Ovary (tissue), 9 donors: ENCODE data around the gene DNAH17. TPM values are rescaled to one million over a fixed set of nuclear protein-coding genes. Genes with fewer than 3 reads are reported as not detected.

Source experiments
- DNase-seq, 5 donors: peaks; one replicate each; pipeline ENCODE4 v3.0.0-alpha.2; 2019 to 2020
- H3K27ac ChIP-seq, 2 donors: fragments of 200-600 bp; one replicate each; pipeline versions ENCODE4 v1.5.1 to v1.8.0; 2019 to 2022
- H3K27me3 ChIP-seq: fragments of 200-600 bp; one replicate; pipeline ENCODE4 v1.8.0; 2022
- H3K36me3 ChIP-seq: fragments of 200-600 bp; sonication (generic); one replicate; pipeline ENCODE4 v1.5.1; 2019
- H3K4me1 ChIP-seq: one replicate; pipeline ENCODE4 v1.8.1; 2013; ENCODE audit warnings: mild to moderate bottlenecking, moderate library complexity; ENCODE audit not compliant: insufficient read depth
- H3K4me3 ChIP-seq: fragments of 200-600 bp; sonication (generic); one replicate; pipeline ENCODE4 v1.5.1; 2017
- H3K9me3 ChIP-seq, 2 donors: fragments of 200-600 bp in 1 of 2; sonication (generic) in 1 of 2; one replicate each; pipeline versions ENCODE4 v1.5.1 to v1.8.1; 2013 to 2019; ENCODE audit warnings: mild to moderate bottlenecking in 1 of 2, moderate library complexity in 1 of 2
- CTCF ChIP-seq, 3 donors: fragments of 450-650 bp in 2 of 3; fragments of 200-600 bp in 1 of 3; IDR thresholded peaks; one replicate each; pipeline versions ENCODE4 v1.5.1 to v1.8.0; 2016 to 2022; ENCODE audit warnings: antibody characterized with exemption in 3 of 3, mild to moderate bottlenecking in 1 of 3
- EP300 ChIP-seq: sonication (generic); formaldehyde crosslinking; IDR thresholded peaks from one replicate; pipeline ENCODE4 v1.6.1; 2017; ENCODE audit warnings: antibody characterized with exemption
- POLR2A ChIP-seq: fragments of 450-650 bp; IDR thresholded peaks from one replicate; pipeline ENCODE4 v1.6.1; 2017; ENCODE audit warnings: antibody characterized with exemption, mild to moderate bottlenecking, moderate library complexity
- WGBS, 3 donors: extraction: QIAGEN DNeasy Blood & Tissue Kit in 1 of 3; methylation state at CpG; one replicate each; pipeline versions ENCODE4 v1.1.5 to v1.1.7; 2013 to 2017; 5-methylcytosine and 5-hydroxymethylcytosine counted together
- intact Hi-C, 4 donors: fragments of 100-400 bp; cut with DNase I; formaldehyde crosslinking; loops; one replicate each; pipeline versions ENCODE4 v1.11.0 to v1.15.1; 2022 to 2023
- polyA plus RNA-seq, 2 donors: library from polyadenylated mRNA; stranded (reverse); fragments of 200-250 nt in 1 of 2; fragments of 350-450 nt in 1 of 2; fragmentation: Illumina TruSeq in 1 of 2; extraction: RNeasy Lipid Tissue Mini Kit (QIAGEN cat#74804) in 1 of 2; gene quantifications; one replicate each; pipeline ENCODE4 v1.2.3, GENCODE V29; 2013 to 2014
- total RNA-seq, 7 donors: library from RNA; depleted of rRNA in 2 of 7; stranded (reverse); fragments of >200 nt in 2 of 7; fragmentation: NEBNext Ultra II Directional in 3 of 7; extraction: Animal tissue kit (Norgen Biotek cat#: 25700) in 3 of 7; gene quantifications; one replicate each; pipeline versions ENCODE4 v1.1.0 to v1.2.4, GENCODE V29; 2016 to 2023
- donor health status: DM: no; HTN: no; CAD: no; lungs with moderate emphysema.
- donor health status: DM: no; HTN: no; CAD: no.
- donor health status: Bipolar disorder and iron deficiency.
- donor health status: DM: yes; HTN: yes; CAD: no.
- donor health status: DM: no; HTN: no; CAD: no.
- donor health status: DM: yes; HTN: yes; CAD: no.

DNAH17 gene
- total and polyA plus RNA-seq, 9 donors = 0.07 to 0.25 (median 0.12) TPM; not detected in 6

GRCh38 chr17:78419970-78420815, 157.0 kb downstream of the DNAH17 start:
- WGBS, 3 donors = 67 to 71% (median 68%) methylated on average over 22 of the region's 22 CpGs
- no peak for TF ChIP-seq EP300
- TF ChIP-seq CTCF (IDR thresholded peaks at IDR 0.05) = no peak
- TF ChIP-seq POLR2A = no peak
- no peak for DNase-seq
- Histone ChIP-seq H3K9me3 (no peaks in the 10 kb centered on the region), H3K4me1 (no peaks in the 10 kb centered on the region), H3K36me3 (no peaks in the 10 kb centered on the region), H3K4me3 (no peak overlapping the region), H3K27me3 (no peaks in the 10 kb centered on the region), H3K27ac (no peak overlapping the region)
- intact Hi-C loops = loop anchor here (5.0 to 10.0 kb wide), 7 partner anchors 38 to 305 kb away; partner anchors contain the start of gene SOCS3 (in 2 of the 4)

- Histone ChIP-seq H3K36me3 (no peaks in the 10 kb centered on the region), H3K9me3 (no peaks in the 10 kb centered on the region), H3K4me1 (no peaks in the 10 kb centered on the region), H3K27ac (no peak overlapping the region), H3K27me3 (no peaks in the 10 kb centered on the region), H3K4me3 (no peak overlapping the region)
- intact Hi-C loops = loop anchor here in 1 of 4 donors (5.0 kb wide), 1 partner anchor 36 kb away; no protein-coding TSS in a partner anchor
- TF ChIP-seq CTCF (IDR thresholded peaks at IDR 0.05) = no peak
- no peak for TF ChIP-seq EP300
- no peak for TF ChIP-seq POLR2A
- no peak for DNase-seq
- WGBS, 3 donors = 73 to 76% (median 75%) methylated on average over 12 of the region's 12 CpGs
Measured at GRCh38 chr17:78418326-78419026, 158.7 kb downstream of the DNAH17 start.

GRCh38 chr17:78417531-78417909, 159.7 kb downstream of the DNAH17 start:
- no peak overlapping the region for H3K27ac ChIP-seq
- H3K36me3 ChIP-seq = no peaks in the 10 kb centered on the region
- TF ChIP-seq EP300 (no peak), CTCF (IDR thresholded peaks at IDR 0.05) (no peak), POLR2A (no peak)
- WGBS, 3 donors = 91 to 93% (median 92%) methylated on average over 13 of the region's 13 CpGs
- no peaks in the 10 kb centered on the region for H3K9me3 ChIP-seq
- intact Hi-C loops = loop anchor here in 1 of 4 donors (5.0 kb wide), 1 partner anchor 35 kb away; no protein-coding TSS in a partner anchor
- DNase-seq = no peak
- no peaks in the 10 kb centered on the region for H3K4me1 ChIP-seq
- H3K27me3 ChIP-seq = no peaks in the 10 kb centered on the region
- H3K4me3 ChIP-seq = no peak overlapping the region

- Histone ChIP-seq H3K27me3 (no peaks in the 10 kb centered on the region), H3K9me3 (no peaks in the 10 kb centered on the region), H3K4me1 (no peaks in the 10 kb centered on the region), H3K4me3 (no peak overlapping the region), H3K27ac (no peak overlapping the region), H3K36me3 (no peaks in the 10 kb centered on the region)
- no peak for DNase-seq
- peak; percentile 80 for TF ChIP-seq EP300
- TF ChIP-seq POLR2A = no peak
- intact Hi-C loops = loop anchor here in 1 of 4 donors (5.0 kb wide), 1 partner anchor 35 kb away; no protein-coding TSS in a partner anchor
- WGBS, 3 donors = 43 to 58% (median 56%) methylated on average over 13 to 15 of the region's 15 CpGs
Measured at GRCh38 chr17:78416791-78417530, 160.2 kb downstream of the DNAH17 start.
